ENCODE data around the gene PAFAH2.

PAFAH2 gene

GRCh38 chr1:26031196-26031595, 33.3 kb upstream of the PAFAH2 start:
- no peak for DNase-seq (ENCODE audit: low spot score)

DNA sequence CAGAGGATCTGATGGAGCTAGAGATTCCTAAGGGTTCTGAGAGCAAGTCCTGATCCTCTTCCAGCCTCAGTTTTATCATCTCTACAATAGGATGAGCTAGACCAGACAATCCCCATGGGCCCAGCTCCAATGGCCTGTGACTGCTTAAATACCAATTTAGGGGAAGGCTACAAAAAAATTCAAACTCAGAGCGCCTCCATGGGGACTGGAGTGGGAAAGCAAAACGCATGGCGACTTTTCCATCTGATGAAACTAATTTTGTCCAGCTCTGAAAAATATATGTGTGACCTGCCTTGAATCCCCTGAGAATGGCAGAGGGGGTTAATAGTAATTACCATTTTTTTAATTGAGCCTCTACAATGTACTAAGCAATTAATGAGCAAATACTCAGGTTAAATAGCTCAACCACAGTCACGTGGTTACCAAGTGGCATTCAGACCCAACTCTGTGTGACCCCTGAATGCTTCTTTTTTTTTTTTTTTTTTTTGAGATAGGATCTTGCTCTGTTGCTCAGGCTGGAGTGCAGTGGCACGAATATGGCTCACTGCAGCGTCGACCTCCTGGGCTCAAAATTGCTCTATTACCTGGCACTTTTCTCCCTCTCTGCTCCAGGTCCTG, 32.1 kb upstream of the PAFAH2 start:
- DNase-seq (ENCODE audit: low spot score), result no peak

DNA sequence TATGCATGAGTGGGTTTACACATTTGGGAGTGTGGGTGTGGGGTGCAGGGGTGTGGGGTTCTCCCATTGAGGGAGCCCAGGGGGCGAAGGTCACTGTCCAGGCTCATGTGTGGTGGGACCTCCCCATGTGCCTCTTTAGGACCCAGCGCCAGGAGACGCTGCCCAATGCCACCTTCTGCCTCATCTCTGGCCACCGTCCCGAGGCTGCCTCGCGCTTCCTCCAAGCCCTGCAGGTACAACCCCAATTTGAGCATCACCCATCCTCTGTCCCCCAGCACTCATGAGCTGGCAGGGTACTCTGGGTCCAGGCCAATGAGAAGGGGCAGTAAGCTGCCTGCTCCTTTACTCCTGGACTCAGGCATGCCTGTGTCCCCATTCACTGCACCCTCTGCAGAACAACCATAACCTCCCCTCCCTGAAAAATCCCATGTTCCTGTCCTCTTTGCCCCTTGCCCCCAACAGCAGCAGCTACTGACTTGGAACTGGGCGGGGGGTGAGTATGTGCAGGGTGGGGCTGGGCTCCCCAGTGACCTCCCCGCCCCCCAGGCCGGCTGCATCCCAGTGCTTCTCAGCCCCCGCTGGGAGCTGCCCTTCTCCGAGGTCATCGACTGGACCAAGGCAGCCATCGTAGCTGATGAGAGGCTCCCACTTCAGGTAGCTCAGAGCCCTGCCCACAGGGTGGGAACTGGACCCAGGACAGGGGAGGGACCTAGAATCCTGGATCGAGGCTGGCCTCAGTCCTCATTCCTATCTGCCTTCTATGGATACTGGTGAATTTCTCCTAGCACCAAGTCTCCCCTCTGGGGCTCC, 31.4 kb upstream of the PAFAH2 start:
- DNase-seq (ENCODE audit: low spot score), result no peak

- no peak for DNase-seq (ENCODE audit: low spot score)
Observed at GRCh38 chr1:26028490-26028980, 30.7 kb upstream of the PAFAH2 start.

GRCh38 chr1:26027716-26028489, 30.0 kb upstream of the PAFAH2 start:
- peak; percentile 71 for DNase-seq (ENCODE audit: low spot score)

DNA sequence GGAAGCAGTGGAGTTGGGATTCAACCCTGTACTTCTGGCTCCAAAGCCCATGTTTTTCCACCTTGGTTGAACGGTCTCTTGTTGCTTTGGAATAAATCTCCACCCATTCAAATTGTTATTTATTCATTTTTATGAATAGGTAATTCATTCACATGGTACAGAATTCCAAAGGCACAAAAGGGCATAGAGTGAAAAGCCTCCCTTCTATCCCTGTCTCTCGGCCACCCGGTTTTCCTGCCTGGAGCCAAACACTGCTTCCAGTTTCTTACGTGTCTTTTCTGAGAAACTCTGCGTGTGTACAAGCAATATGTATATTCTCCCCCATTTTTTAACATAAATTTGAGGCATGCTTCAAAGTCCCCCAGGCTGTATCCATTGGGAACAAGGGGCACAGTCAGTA, 27.7 kb upstream of the PAFAH2 start:
- DNase-seq (ENCODE audit: low spot score), result no peak

- DNase-seq (ENCODE audit: low spot score), result no peak
Observed at GRCh38 chr1:26025060-26025459, 27.2 kb upstream of the PAFAH2 start.

- DNase-seq (ENCODE audit: low spot score), result no peak
Observed at GRCh38 chr1:26023826-26024225, 26.0 kb upstream of the PAFAH2 start.

- no peak for DNase-seq (ENCODE audit: low spot score)
Observed at GRCh38 chr1:26023009-26023408, 25.1 kb upstream of the PAFAH2 start.

DNA sequence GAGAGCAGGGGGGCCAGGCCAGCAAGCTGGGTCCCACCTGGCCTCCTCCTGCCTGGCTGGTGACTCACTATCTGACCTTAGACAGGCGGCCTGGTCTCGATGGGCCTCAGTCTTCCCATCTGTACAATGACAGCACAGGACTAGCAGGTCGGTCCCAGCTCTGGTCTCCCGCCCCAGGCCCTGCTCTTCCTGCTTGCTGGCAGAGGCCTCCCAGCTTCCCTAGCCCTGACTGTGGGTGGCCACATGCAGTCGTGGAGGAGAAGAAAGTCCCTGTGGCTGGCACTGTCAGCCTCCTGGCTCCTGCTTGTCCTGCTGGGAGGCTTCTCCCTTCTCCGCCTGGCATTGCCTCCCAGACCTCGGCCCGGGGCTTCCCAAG, 24.5 kb upstream of the PAFAH2 start:
- no peak for DNase-seq (ENCODE audit: low spot score)

DNA sequence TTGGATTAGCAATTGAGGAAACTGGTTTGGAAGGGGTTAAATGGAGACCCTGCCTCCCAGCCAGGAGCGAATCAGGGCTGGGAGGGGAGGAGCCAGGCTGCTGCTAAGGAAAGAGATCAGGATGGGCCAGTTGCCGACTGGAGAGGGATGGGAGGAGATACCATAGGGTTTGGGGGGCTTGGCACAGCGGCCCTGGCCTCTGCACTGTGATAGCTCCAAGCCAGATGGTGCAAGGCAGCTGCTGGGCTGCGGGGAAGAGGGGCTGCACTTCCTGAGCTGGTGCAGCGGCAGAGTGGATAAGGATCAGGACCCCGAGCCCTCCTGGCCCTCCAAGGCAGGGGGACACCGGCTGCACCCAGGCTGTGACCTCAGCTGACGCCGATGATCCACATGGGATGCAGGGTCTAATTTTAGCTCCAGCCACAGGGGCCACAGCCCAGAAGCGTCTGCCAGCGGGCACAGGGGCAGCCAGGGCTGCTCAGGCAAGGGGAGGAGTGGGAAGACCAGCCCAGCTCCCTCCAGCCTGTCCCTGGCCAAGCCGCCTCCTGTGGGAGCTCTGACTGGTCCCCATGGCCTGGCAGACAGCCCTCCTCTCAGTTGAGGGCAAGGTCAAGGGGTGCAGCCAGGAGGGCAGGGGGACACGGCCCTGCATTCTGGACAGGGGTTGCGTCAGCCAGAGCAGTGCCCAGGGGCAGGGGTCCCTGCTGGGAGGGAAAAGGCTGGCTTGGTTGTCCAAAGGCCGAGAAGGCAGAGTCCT, 24.0 kb upstream of the PAFAH2 start, which contains the start of gene EXTL1:
TSS of gene EXTL1 (plus strand) at position 129 of the 757 bp plus-strand sequence. CDS start 872 bp downstream, outside the sequence.
- peak; percentile 71 for DNase-seq (ENCODE audit: low spot score)

GRCh38 chr1:26020941-26021646, 23.2 kb upstream of the PAFAH2 start:
- DNase-seq (ENCODE audit: low spot score), result no peak

- DNase-seq (ENCODE audit: low spot score), result no peak
Observed at GRCh38 chr1:26020330-26020768, 22.5 kb upstream of the PAFAH2 start.

DNA sequence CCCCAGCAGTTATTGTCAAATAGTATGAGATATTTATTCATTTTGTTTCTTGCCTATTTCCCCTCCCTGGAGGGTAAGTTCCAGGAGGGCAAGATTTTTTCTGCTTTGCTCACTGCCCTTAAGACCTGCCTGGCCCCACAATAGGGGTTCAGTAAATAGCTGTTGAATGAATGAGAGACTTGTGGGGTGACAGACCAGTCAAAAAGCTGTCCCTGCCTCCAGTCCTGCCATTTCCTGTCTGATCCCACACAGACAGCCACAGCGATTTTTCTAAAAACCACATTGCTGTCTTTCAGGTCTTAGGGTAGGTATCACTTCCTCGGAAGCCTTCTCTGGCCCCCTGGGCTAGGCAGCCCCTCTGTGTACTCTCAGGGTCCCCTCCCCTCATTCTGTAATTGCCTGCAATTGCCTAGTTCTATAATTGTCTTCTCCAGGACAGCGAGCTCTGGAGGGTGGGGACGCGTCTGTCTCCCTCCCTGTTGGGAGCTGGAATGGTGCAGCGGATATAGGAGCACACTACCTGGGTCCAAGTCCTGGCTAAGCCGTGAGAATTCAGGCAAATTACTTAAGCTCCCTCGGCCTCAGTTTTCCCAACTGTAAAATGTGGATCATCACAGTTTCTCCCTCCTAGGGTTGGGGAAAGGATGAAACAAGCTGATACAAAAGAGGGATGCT, 21.9 kb upstream of the PAFAH2 start:
- no peak for DNase-seq (ENCODE audit: low spot score)

DNA sequence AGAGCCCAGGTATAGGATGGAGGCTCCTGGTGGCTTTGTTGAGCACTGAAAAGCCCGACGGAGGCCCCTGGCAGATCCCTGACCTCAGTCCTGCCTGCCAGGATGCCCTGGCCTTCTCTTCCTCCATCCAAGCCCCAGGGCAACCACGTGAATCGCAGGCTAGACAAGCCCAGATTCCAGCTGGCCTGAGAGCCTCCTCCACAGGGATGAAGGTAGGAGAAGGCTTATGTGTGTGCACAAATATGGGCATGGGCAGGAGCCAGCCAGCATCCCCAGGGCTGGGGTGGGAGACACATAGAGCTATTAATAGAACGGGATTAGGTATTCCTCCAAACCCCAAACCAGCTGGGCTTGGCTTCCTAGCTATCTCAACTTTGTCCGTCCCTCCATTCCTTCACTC, 19.7 kb upstream of the PAFAH2 start:
- no peak for DNase-seq (ENCODE audit: low spot score)

- DNase-seq (ENCODE audit: low spot score), result no peak
Observed at GRCh38 chr1:26016953-26017545, 19.2 kb upstream of the PAFAH2 start.

DNA sequence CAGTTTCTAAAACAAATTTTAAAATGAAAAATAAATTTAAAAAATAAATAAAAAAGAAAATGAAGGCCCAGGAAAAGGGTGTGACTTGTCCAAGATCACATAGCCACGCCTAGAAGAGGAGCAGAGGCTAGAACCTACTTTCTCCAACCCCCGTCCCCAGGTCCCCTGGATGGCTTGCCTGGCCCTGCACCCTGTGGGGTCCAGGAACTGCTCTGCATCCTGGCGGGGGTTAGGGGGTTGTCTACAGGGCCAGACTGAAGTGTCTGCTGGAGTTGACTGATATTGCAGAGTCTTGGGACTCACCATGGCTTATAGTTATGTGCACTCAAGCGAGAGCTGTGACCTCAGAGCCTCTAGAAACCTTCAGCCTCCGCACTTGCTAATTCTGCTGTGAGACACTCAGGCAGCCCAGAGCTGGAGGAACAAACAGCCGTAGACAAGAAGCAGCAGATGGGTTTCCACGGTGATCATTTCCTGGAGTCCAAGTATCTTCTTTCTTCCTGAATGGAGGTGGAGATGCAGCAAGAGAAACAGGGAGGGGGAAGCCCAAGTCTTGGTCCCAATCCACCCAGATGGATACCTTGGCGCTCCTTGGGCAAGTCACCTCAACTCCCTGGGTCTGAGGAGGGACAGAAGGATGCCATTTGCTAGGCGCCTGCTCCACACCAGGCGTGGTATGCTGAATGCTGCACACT, 18.5 kb upstream of the PAFAH2 start:
- no peak for DNase-seq (ENCODE audit: low spot score)

DNA sequence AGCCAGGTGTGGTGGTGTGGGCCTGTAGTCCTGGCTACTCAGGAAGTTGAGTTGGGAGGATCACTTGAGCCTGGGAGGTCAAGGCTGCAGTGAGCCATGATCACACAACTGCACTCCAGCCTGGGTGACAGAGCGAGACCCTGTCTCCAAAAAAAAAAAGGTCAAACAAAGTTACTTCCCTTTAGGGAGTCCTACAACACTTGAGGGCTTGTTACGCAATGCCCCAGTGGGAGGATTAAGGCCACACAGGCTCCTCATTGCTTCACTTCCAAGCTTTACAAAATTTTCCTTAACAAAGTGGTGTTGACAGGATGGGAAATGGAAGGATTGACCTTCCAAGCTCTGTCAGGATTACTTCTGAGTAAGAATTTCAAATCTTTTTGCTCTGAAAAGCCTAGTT, 17.5 kb upstream of the PAFAH2 start:
- no peak for DNase-seq (ENCODE audit: low spot score)

DNA sequence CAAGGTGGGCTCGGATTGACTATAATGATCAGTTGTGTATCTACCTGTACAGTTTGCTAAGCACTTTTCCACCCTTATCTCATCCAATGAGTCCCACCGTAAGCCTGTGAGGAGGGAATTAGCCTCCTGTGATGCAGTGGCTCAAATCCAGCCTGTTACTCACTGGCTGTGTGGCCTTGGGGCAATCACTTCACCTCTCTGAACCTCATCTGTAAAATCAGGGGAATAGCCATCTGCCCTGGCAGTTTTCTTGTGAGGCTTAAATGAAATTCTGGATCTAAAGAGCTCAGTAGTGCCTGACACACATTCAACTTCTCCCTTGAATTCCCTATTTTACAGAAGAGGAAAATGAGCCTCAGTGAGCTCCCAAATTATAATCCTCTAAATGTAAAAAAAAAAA, 16.3 kb upstream of the PAFAH2 start:
- DNase-seq (ENCODE audit: low spot score), result no peak

- DNase-seq (ENCODE audit: low spot score), result no peak
Observed at GRCh38 chr1:26012864-26013263, 15.0 kb upstream of the PAFAH2 start.
